ENCODE data around the gene RRAGA. TPM values are rescaled to one million over a fixed set of nuclear protein-coding genes. Genes with fewer than 3 reads are reported as not detected.

The RRAGA gene
- total and polyA plus RNA-seq, 2 of the 8 experiments (the other 6 are each of a cell fraction or from before 2014, with no cell fraction given), result 45.6 to 46.5 TPM

- TF ChIP-seq BRCA1 (IDR thresholded peaks at IDR 0.05; ENCODE audit: low read depth, low read length) (peak; percentile 89), RAD21 (IDR thresholded peaks at IDR 0.05 in 1 of 2, conservative IDR thresholded peaks at IDR 0.05 in 1 of 2; ENCODE audit: low read depth in 2 of 2, low read length in 2 of 2) (peak; percentile 32 to 56; a peak in 3 of 4 replicates), RBBP5 (IDR thresholded peaks at IDR 0.05; ENCODE audit: borderline replicate concordance, low read depth, low read length) (peak; percentile 92), CTBP2 (IDR thresholded peaks at IDR 0.05; ENCODE audit: borderline replicate concordance, insufficient read depth, insufficient read length, low read length) (no peak), JUND (IDR thresholded peaks at IDR 0.05; ENCODE audit: low read length) (no peak), SIN3A (conservative IDR thresholded peaks at IDR 0.05 in 1 of 2, IDR thresholded peaks at IDR 0.05 in 1 of 2; ENCODE audit: low read depth in 1 of 2, low read length in 2 of 2) (peak in 1 of 2 experiments; percentile 66; a peak in 2 of 4 replicates), ATF2 (IDR thresholded peaks at IDR 0.05; ENCODE audit: low read length) (no peak; the same call in 1 of the 2 replicates), YY1 (IDR thresholded peaks at IDR 0.05; ENCODE audit: low read depth, low read length) (peak; percentile 82; the same call in 1 of the 2 replicates), CEBPB (IDR thresholded peaks at IDR 0.05; ENCODE audit: low read depth, low read length) (no peak)
Observed at GRCh38 chr9:19048966-19049916, at the start of gene RRAGA (continued).

Data from H1 (cell line).